GM18520 (cell line): ENCODE measurements around the gene ZNF408.
"Not testable (repeated sequence)": the region's sequence is repeated elsewhere in the genome, so short reads cannot be mapped to it uniquely, and the experiment has no call there.

Source experiments
- ATAC-seq: cut with Tn5 transposase; IDR thresholded peaks from one replicate; pipeline ENCODE4 v1.9.1; 2021; ENCODE audit not compliant: unreplicated experiment

ZNF408 gene

DNA sequence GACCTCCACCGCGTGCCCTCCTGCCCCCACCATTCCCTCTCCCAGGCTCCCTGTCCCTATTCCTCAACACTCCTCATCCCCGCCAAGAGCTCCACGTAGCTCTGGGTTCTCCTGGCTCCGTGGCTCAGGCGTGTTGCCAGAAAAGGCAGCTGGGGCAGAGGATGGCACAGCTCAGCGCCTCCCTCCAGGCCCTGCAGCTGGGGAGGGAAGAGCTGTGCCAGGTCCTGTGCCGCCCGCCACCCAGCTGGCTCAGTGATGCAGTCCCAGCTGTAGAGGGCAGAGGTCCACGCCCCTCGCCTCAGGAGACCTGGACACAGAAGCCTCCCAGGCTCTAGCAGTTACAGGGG is 4.6 kb upstream of the ZNF408 start:
- no peak for ATAC-seq

- no peak for ATAC-seq
These were observed 3.5 kb upstream of the ZNF408 start for GRCh38 chr11:46697303-46697702.

GRCh38 chr11:46697723-46698122 is 3.1 kb upstream of the ZNF408 start:
- no peak for ATAC-seq

GRCh38 chr11:46698597-46698996 is 2.2 kb upstream of the ZNF408 start:
- ATAC-seq: no peak

GRCh38 chr11:46701078-46701654 is 335 bp downstream of the ZNF408 start:
- no peak for ATAC-seq

- no peak for ATAC-seq
These were observed 4.3 kb downstream of the ZNF408 start for GRCh38 chr11:46705070-46705688.

- no peak for ATAC-seq
These were observed 6.1 kb downstream of the ZNF408 start for GRCh38 chr11:46706886-46707285.

GRCh38 chr11:46709351-46709750 is 8.5 kb downstream of the ZNF408 start:
- not testable (repeated sequence) for ATAC-seq

DNA sequence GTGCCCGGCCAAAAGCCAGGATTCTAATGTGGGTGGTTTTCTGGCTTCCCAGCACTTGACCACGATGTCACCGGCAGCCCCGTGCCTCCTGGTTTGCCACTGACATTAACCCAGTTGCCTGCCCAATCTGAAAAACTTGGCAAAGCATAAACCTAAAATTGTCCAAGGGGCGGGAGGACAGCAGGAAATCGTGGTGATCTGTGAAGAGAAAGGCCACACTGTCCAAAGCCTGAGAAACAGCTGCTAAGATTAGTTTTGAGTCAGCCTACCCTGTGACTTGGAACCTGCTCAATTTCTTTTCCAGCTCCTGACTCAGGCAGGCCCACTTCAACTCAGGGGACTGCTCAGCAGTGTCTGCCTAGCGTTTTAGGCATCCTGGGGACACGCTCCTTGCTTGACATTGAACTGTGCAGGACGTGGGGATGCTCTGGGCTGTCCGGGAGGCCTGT is 10.0 kb downstream of the ZNF408 start:
- ATAC-seq: no peak

DNA sequence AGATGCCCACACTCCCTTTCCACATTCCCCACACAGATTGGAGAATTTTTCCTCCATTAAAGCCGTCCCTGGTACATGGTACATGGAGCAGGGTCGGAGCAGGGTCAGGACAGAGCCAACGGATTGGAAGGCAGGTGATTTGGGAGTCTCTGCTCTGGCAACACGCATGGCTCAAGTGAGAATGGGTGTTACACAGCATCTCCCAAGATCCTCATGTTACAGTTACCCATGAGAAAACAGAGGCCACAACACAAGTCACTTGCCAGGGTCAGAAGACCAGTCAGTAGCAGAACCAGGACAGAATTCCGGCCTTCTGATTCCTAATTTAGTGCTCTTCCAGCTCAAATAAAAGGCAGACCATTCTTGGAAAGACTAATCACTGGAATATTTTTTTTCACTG is 10.5 kb downstream of the ZNF408 start:
- ATAC-seq: no peak

DNA sequence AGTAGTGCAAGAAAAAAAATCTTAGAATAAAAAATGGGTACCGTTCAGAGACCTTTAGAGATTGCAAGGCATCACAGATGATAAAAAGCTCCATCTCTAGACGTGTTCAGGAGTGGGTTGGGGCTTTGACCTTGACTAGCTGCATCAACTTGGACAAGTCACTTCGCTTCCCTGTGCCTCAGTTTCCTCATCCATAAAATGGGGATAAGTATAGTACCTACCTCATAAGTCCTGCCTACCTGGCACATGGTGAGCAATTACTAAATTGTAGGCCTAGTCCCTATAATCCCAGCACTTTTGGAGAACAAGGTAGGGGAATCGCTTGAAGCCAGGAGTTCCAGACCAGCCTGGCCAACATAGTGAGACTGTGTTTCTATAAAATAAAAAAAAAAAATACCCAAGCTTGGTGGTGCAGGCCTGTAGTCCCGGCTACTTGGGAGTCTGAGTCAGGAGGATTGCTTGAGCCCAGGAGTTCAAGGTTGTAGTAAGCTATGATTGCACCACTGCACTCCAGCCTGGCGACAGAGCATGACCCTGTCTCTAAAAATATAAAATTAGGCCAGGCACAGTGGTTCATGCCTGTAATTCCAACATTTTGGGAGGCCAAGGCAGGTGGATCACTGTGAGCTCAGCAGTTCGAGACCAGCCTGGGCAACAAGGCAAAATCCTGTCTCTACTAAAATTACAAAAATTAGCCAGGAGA is 12.2 kb downstream of the ZNF408 start:
- ATAC-seq: no peak

DNA sequence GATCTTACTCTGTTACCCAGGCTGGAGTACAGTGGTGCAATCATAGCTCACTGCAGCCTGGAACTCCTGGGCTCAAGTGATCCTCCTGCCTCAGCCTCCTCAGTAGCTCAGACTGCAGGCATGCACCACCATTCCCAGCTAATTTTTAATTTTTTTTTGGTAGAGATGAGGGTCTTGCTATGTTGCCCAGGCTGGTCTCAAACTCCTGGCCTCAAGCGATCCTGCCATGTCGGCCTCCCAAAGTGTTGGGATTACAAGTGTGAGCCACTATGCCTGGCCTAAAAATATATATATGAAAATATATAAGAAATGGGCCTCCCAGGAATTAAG is 17.0 kb downstream of the ZNF408 start:
- not testable (repeated sequence) for ATAC-seq

GRCh38 chr11:46718155-46719019 is 17.6 kb downstream of the ZNF408 start:
- ATAC-seq: no peak

GRCh38 chr11:46719048-46719542 is 18.3 kb downstream of the ZNF408 start, which contains the start of gene F2:
F2 (plus strand) TSS chr11:46719213; CDS start chr11:46719236, 23 bp downstream.
- no peak for ATAC-seq

DNA sequence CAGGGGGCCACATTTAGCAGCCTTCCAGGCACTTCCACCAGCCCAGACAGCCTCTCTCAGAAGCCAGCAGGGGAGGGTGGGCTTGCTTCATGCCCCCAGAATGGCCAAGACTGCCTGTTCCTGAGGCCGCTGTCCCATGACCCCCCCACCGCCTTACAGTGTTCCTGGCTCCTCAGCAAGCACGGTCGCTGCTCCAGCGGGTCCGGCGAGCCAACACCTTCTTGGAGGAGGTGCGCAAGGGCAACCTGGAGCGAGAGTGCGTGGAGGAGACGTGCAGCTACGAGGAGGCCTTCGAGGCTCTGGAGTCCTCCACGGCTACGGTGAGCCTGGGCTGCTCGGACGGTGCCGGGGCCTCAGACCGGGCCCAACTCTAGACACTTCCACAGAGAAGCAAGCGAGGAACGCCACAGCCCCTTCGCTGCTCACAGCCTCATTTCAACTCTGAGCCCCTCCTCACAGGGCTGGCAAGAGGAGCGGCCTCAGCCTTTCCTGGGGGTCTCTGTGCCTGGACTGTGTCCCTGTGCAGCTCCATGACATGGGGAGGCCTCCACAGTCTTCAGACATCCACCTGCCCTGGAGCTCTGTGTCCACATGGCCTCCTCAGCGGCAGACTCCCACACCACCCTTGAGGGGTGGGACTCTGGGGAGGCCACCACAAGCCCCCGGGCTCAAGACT is 18.9 kb downstream of the ZNF408 start:
- no peak for ATAC-seq

GRCh38 chr11:46721286-46721685 is 20.5 kb downstream of the ZNF408 start:
- no peak for ATAC-seq

- ATAC-seq: no peak
These were observed 21.9 kb downstream of the ZNF408 start for GRCh38 chr11:46722566-46723358.

DNA sequence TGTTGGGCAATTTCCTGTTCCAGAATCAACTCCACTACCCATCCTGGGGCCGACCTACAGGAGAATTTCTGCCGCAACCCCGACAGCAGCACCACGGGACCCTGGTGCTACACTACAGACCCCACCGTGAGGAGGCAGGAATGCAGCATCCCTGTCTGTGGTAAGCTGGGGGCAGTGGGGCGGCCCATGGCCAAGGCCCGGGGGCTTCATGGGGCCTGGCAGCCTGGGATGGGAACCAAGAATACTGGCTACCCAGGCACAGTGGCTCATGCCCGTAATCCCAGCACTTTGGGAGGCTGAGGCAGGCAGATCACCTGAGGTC is 22.5 kb downstream of the ZNF408 start:
- no peak for ATAC-seq

GRCh38 chr11:46724088-46724487 is 23.3 kb downstream of the ZNF408 start:
- no peak for ATAC-seq
